Muscle of back (tissue), 11 donors: Measurements from ENCODE around the gene SLC9B2. TPM values are rescaled to one million over a fixed set of nuclear protein-coding genes. Genes with fewer than 3 reads are reported as not detected.

Source experiments
- DNase-seq, 3 donors: peaks; one replicate each; pipeline versions ENCODE4 v3.0.0 to v3.0.0-alpha.2; 2013
- polyA plus RNA-seq, 10 donors: library from polyadenylated mRNA; unstranded; fragments of 120-200 nt; gene quantifications; one replicate each; pipeline ENCODE4 v1.2.1, GENCODE V29; 2013; ENCODE audit not compliant: insufficient read length in 10 of 10

Gene SLC9B2
- polyA plus RNA-seq, 10 donors: 8.6 to 14.3 (median 11.2) TPM

- peak; percentile 64 to 93 (median 82) for DNase-seq
These were observed 441 bp downstream of the SLC9B2 start for GRCh38 chr4:103075894-103076746.

- no peak for DNase-seq
These were observed 1.1 kb downstream of the SLC9B2 start for GRCh38 chr4:103075435-103075893.

GRCh38 chr4:103074744-103075434 is 1.7 kb downstream of the SLC9B2 start:
- DNase-seq: no peak

GRCh38 chr4:103073792-103074438 is 2.6 kb downstream of the SLC9B2 start:
- no peak for DNase-seq

- no peak for DNase-seq
These were observed 8.6 kb downstream of the SLC9B2 start for GRCh38 chr4:103067841-103068547.

GRCh38 chr4:103060453-103061148 is 16.0 kb downstream of the SLC9B2 start:
- no peak for DNase-seq

- DNase-seq: no peak
These were observed 22.5 kb downstream of the SLC9B2 start for GRCh38 chr4:103054030-103054429.

- DNase-seq: no peak
These were observed 23.8 kb downstream of the SLC9B2 start for GRCh38 chr4:103052779-103053178.

GRCh38 chr4:103052145-103052544 is 24.4 kb downstream of the SLC9B2 start:
- no peak for DNase-seq

- no peak for DNase-seq
These were observed 25.7 kb downstream of the SLC9B2 start for GRCh38 chr4:103050736-103051436.

GRCh38 chr4:103046416-103047290 is 29.9 kb downstream of the SLC9B2 start:
- peak; percentile 17 to 42 (median 25) for DNase-seq

GRCh38 chr4:103044183-103044582 is 32.4 kb downstream of the SLC9B2 start:
- no peak for DNase-seq

- DNase-seq: no peak
These were observed 40.4 kb downstream of the SLC9B2 start for GRCh38 chr4:103036169-103036568.

- DNase-seq: no peak
These were observed 44.0 kb downstream of the SLC9B2 start for GRCh38 chr4:103032574-103032973.

- no peak for DNase-seq
These were observed 45.8 kb downstream of the SLC9B2 start for GRCh38 chr4:103030791-103031190.

- no peak for DNase-seq
These were observed 47.3 kb downstream of the SLC9B2 start for GRCh38 chr4:103029300-103029699.

- DNase-seq: no peak
These were observed 49.7 kb downstream of the SLC9B2 start for GRCh38 chr4:103026868-103027267.

- no peak for DNase-seq
These were observed 51.6 kb downstream of the SLC9B2 start for GRCh38 chr4:103024996-103025395.

GRCh38 chr4:103021120-103021519 is 55.4 kb downstream of the SLC9B2 start:
- DNase-seq: no peak
